HepG2 (cell line): Measurements from ENCODE around the gene PRRC2A. TPM values are rescaled to one million over a fixed set of nuclear protein-coding genes. Genes with fewer than 3 reads are reported as not detected.

Source experiments
- CBX1 ChIP-seq: IDR thresholded peaks from one replicate; pipeline ENCODE4 v1.6.1; 2016; ENCODE audit warnings: antibody characterized with exemption, low read depth
- CHD4 ChIP-seq: fragments of 200-600 bp; sonication (generic); IDR thresholded peaks from 2 replicates; pipeline ENCODE4 v1.7.0; 2017; ENCODE audit warnings: mild to moderate bottlenecking, low read length, borderline replicate concordance
- HNRNPK ChIP-seq: fragments of 200-400 bp; formaldehyde crosslinking; IDR thresholded peaks from 2 replicates; pipeline ENCODE4 v1.6.1; 2018; ENCODE audit warnings: low read length, low read depth, moderate library complexity, mild to moderate bottlenecking; ENCODE audit not compliant: poor library complexity, severe bottlenecking
- KDM4B ChIP-seq: sonication (generic); formaldehyde crosslinking; IDR thresholded peaks from 2 replicates; pipeline ENCODE4 v1.4.0; 2020; ENCODE audit warnings: missing genetic modification reagents
- MXI1 ChIP-seq: IDR thresholded peaks from 3 replicates; pipeline ENCODE4 v1.6.1; 2012; ENCODE audit warnings: low read depth, low read length, inconsistent platforms, borderline replicate concordance
- POLR2AphosphoS2 ChIP-seq: IDR thresholded peaks from 2 replicates; pipeline ENCODE4 v1.6.1; 2011; ENCODE audit warnings: low read depth, low read length, improper control_type of control experiment
- POLR2AphosphoS5 ChIP-seq: IDR thresholded peaks from 2 replicates; pipeline ENCODE4 v1.6.1; 2012; ENCODE audit warnings: low read depth, low read length
- RBM22 ChIP-seq: fragments of 200-400 bp; formaldehyde crosslinking; optimal IDR thresholded peaks from 2 replicates; pipeline ENCODE3; 2017; ENCODE audit warnings: mild to moderate bottlenecking, low read length, moderate library complexity
- SALL2 ChIP-seq: sonication (generic); formaldehyde crosslinking; IDR thresholded peaks from 2 replicates; pipeline ENCODE4 v1.8.1; 2023; ENCODE audit warnings: mild to moderate bottlenecking, missing genetic modification reagents, inconsistent platforms
- ZC3H4 ChIP-seq: sonication (generic); formaldehyde crosslinking; IDR thresholded peaks from 2 replicates; pipeline ENCODE4 v1.4.0; 2020; ENCODE audit warnings: missing genetic modification reagents, borderline replicate concordance
- ZFX ChIP-seq: sonication (generic); formaldehyde crosslinking; IDR thresholded peaks from 2 replicates; pipeline ENCODE4 v1.4.0; 2020; ENCODE audit warnings: mild to moderate bottlenecking, low read depth, missing genetic modification reagents, moderate library complexity
- ZFYVE20 ChIP-seq: sonication (generic); formaldehyde crosslinking; IDR thresholded peaks from 2 replicates; pipeline ENCODE4 v1.8.0; 2023; ENCODE audit warnings: low read depth, mild to moderate bottlenecking, moderate library complexity, missing genetic modification reagents, borderline replicate concordance
- ZNF484 ChIP-seq: sonication (generic); formaldehyde crosslinking; IDR thresholded peaks from 2 replicates; pipeline ENCODE4 v1.5.1; 2020; ENCODE audit warnings: mild to moderate bottlenecking, low read depth, missing genetic modification reagents, borderline replicate concordance
- ZNF563 ChIP-seq: sonication (generic); formaldehyde crosslinking; IDR thresholded peaks from 2 replicates; pipeline ENCODE4 v1.8.0; 2022; ENCODE audit warnings: mild to moderate bottlenecking, moderate library complexity, missing genetic modification reagents
- ZNF709 ChIP-seq: sonication (generic); formaldehyde crosslinking; IDR thresholded peaks from 2 replicates; pipeline ENCODE4 v1.5.0; 2020; ENCODE audit warnings: mild to moderate bottlenecking, missing genetic modification reagents
- polyA plus RNA-seq, 8 experiments: library from polyadenylated mRNA; depleted of rRNA in 3 of 8; stranded (reverse) in 7 of 8; unstranded in 1 of 8; fragments of >200 nt; fragmentation: Illumina TruSeq in 4 of 8; extraction: Trizol in 4 of 8; gene quantifications; 2 replicates each; pipeline versions ENCODE4 v1.2.1 to v1.2.3, GENCODE V29; 2011 to 2016; ENCODE audit warnings: low read depth in 4 of 8, missing spikeins in 1 of 8, mixed read lengths in 1 of 8; ENCODE audit not compliant: insufficient read depth in 1 of 8
- total RNA-seq, 5 experiments: library from RNA; depleted of rRNA; stranded (reverse); fragments of >200 nt; fragmentation: Illumina TruSeq; extraction: Trizol; gene quantifications; 2 replicates each; pipeline ENCODE4 v1.2.3, GENCODE V29; 2016; ENCODE audit warnings: low read depth in 1 of 5
- TF ChIP-seq, protein P1 (sequence below): sonication (generic); formaldehyde crosslinking; IDR thresholded peaks from 2 replicates; pipeline ENCODE4 v1.4.0; 2020; ENCODE audit warnings: mild to moderate bottlenecking, missing genetic modification reagents, borderline replicate concordance
- TF ChIP-seq, protein P2 (sequence below): sonication (generic); formaldehyde crosslinking; IDR thresholded peaks from 2 replicates; pipeline ENCODE4 v1.4.0; 2020; ENCODE audit warnings: missing genetic modification reagents
- TF ChIP-seq, protein P3 (sequence below): sonication (generic); formaldehyde crosslinking; IDR thresholded peaks from 2 replicates; pipeline ENCODE4 v1.9.0; 2021; ENCODE audit warnings: missing genetic modification reagents, mild to moderate bottlenecking, borderline replicate concordance
- TF ChIP-seq, protein P4 (sequence below): sonication (generic); formaldehyde crosslinking; IDR thresholded peaks from 2 replicates; pipeline ENCODE4 v1.4.0; 2020; ENCODE audit warnings: missing genetic modification reagents, mild to moderate bottlenecking, borderline replicate concordance

PRRC2A gene
- total and polyA plus RNA-seq, 2 of the 13 experiments (the other 11 are each of a cell fraction or from before 2014, with no cell fraction given), result 38.9 to 47.4 TPM

DNA sequence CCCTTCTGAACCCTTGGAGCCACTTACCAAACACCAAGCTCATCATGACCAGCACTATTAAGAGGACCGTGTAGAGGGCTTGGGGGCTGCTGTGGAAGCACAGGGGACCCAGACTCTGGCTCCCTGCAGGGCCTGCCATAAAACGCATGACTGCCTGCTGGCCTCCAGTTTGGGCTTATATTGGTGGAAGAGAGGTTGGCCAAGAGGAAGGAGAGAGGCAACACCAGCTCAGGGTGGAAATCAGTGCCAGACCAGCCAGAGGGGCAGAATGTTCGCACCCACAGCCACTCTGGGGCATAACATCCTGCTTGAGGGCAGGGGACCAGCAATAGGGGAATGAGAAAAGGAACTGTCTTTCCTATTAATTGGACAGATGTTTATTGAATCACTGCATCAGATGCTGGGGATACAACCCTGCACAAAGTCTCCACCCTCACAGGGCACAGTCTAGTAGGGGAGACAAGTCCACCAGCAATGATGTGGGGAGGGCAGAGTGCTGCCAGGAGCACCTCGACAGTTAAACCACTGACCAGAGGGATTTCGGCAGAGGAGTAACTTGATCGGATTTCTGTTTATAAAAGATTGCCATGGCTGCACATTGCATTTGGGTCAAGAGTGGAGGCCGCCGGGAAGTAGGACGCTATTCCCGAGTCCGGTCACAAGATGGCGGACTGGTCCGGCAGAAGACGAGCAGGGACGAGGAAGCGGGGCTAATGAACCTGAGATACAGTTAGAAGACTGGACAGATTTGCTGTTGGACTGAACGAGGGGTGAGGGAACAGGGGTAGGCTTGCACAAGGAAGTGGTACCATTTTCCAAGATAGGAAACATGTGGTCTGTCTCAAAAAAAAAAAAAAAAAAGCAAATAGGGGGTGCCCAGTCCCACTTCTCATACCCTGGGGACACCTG is 60.0 kb downstream of the PRRC2A start, which contains the start of gene LY6G5C (continued):
- TF ChIP-seq, protein P1, sequence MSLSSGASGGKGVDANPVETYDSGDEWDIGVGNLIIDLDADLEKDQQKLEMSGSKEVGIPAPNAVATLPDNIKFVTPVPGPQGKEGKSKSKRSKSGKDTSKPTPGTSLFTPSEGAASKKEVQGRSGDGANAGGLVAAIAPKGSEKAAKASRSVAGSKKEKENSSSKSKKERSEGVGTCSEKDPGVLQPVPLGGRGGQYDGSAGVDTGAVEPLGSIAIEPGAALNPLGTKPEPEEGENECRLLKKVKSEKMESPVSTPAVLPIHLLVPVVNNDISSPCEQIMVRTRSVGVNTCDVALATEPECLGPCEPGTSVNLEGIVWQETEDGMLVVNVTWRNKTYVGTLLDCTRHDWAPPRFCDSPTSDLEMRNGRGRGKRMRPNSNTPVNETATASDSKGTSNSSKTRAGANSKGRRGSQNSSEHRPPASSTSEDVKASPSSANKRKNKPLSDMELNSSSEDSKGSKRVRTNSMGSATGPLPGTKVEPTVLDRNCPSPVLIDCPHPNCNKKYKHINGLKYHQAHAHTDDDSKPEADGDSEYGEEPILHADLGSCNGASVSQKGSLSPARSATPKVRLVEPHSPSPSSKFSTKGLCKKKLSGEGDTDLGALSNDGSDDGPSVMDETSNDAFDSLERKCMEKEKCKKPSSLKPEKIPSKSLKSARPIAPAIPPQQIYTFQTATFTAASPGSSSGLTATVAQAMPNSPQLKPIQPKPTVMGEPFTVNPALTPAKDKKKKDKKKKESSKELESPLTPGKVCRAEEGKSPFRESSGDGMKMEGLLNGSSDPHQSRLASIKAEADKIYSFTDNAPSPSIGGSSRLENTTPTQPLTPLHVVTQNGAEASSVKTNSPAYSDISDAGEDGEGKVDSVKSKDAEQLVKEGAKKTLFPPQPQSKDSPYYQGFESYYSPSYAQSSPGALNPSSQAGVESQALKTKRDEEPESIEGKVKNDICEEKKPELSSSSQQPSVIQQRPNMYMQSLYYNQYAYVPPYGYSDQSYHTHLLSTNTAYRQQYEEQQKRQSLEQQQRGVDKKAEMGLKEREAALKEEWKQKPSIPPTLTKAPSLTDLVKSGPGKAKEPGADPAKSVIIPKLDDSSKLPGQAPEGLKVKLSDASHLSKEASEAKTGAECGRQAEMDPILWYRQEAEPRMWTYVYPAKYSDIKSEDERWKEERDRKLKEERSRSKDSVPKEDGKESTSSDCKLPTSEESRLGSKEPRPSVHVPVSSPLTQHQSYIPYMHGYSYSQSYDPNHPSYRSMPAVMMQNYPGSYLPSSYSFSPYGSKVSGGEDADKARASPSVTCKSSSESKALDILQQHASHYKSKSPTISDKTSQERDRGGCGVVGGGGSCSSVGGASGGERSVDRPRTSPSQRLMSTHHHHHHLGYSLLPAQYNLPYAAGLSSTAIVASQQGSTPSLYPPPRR (CRISPR knock-in tag), result no peak
- TF ChIP-seq ZFX (CRISPR knock-in tag) (no peak; the same call in 1 of the 2 replicates), ZFYVE20 (CRISPR knock-in tag) (no peak), ZC3H4 (CRISPR knock-in tag) (no peak), ZNF709 (CRISPR knock-in tag) (no peak), POLR2AphosphoS2 (no peak), POLR2AphosphoS5 (no peak), CHD4 (no peak), MXI1 (no peak; the same call in 2 of the 3 replicates), RBM22 (no peak), KDM4B (0 out of 2 replicates have a peak, but pooled peaks have one; percentile 45), SALL2 (CRISPR knock-in tag) (no peak), HNRNPK (no peak), ZNF484 (no peak), ZNF563 (CRISPR knock-in tag) (no peak), CBX1 (no peak)
- TF ChIP-seq, protein P2, sequence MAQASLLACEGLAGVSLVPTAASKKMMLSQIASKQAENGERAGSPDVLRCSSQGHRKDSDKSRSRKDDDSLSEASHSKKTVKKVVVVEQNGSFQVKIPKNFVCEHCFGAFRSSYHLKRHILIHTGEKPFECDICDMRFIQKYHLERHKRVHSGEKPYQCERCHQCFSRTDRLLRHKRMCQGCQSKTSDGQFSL (CRISPR knock-in tag), result no peak
- TF ChIP-seq, protein P3, sequence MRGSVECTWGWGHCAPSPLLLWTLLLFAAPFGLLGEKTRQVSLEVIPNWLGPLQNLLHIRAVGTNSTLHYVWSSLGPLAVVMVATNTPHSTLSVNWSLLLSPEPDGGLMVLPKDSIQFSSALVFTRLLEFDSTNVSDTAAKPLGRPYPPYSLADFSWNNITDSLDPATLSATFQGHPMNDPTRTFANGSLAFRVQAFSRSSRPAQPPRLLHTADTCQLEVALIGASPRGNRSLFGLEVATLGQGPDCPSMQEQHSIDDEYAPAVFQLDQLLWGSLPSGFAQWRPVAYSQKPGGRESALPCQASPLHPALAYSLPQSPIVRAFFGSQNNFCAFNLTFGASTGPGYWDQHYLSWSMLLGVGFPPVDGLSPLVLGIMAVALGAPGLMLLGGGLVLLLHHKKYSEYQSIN (CRISPR knock-in tag), result no peak
- TF ChIP-seq, protein P4, sequence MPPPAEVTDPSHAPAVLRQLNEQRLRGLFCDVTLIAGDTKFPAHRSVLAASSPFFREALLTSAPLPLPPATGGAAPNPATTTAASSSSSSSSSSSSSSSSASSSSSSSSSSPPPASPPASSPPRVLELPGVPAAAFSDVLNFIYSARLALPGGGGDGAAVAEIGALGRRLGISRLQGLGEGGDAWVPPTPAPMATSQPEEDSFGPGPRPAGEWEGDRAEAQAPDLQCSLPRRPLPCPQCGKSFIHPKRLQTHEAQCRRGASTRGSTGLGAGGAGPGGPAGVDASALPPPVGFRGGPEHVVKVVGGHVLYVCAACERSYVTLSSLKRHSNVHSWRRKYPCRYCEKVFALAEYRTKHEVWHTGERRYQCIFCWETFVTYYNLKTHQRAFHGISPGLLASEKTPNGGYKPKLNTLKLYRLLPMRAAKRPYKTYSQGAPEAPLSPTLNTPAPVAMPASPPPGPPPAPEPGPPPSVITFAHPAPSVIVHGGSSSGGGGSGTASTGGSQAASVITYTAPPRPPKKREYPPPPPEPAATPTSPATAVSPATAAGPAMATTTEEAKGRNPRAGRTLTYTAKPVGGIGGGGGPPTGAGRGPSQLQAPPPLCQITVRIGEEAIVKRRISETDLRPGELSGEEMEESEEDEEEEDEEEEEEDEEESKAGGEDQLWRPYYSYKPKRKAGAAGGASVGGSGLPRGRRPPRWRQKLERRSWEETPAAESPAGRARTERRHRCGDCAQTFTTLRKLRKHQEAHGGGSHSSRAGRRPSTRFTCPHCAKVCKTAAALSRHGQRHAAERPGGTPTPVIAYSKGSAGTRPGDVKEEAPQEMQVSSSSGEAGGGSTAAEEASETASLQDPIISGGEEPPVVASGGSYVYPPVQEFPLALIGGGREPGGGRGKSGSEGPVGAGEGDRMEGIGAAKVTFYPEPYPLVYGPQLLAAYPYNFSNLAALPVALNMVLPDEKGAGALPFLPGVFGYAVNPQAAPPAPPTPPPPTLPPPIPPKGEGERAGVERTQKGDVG (CRISPR knock-in tag), result 0 out of 2 replicates have a peak, but pooled peaks have one; percentile 40
